Ecto neural progenitor cell (in vitro differentiated cells): ENCODE measurements around the gene RBCK1.
A peak's percentile ranks its signal among the peaks of the same experiment; 100 is the strongest.

Experiments
- DNase-seq: peaks from one replicate; pipeline ENCODE4 v3.0.0-alpha.2; 2018; ENCODE audit warnings: low spot score

The RBCK1 gene

GRCh38 chr20:399182-399707, 8.9 kb upstream of the RBCK1 start:
- no peak for DNase-seq

- no peak for DNase-seq
Measured at GRCh38 chr20:400128-400453, 8.0 kb upstream of the RBCK1 start.

- DNase-seq, result no peak
Measured at GRCh38 chr20:400454-401275, 7.4 kb upstream of the RBCK1 start.

- no peak for DNase-seq
Measured at GRCh38 chr20:401682-402495, 6.2 kb upstream of the RBCK1 start.

GRCh38 chr20:402496-402885, 5.6 kb upstream of the RBCK1 start:
- no peak for DNase-seq

GRCh38 chr20:402898-403581, 5.1 kb upstream of the RBCK1 start:
- no peak for DNase-seq

GRCh38 chr20:403582-403957, 4.5 kb upstream of the RBCK1 start:
- DNase-seq, result no peak

- DNase-seq, result no peak
Measured at GRCh38 chr20:404088-404487, 4.0 kb upstream of the RBCK1 start.

- no peak for DNase-seq
Measured at GRCh38 chr20:406200-407132, 1.6 kb upstream of the RBCK1 start.

- peak; percentile 90 for DNase-seq
Measured at GRCh38 chr20:407133-407952, 756 bp upstream of the RBCK1 start.

- DNase-seq, result no peak
Measured at GRCh38 chr20:408843-409696, 971 bp downstream of the RBCK1 start.

- no peak for DNase-seq
Measured at GRCh38 chr20:409697-410559, 1.8 kb downstream of the RBCK1 start.

- DNase-seq, result no peak
Measured at GRCh38 chr20:412081-412480, 4.0 kb downstream of the RBCK1 start.

- DNase-seq, result no peak
Measured at GRCh38 chr20:414161-414560, 6.1 kb downstream of the RBCK1 start.

- DNase-seq, result no peak
Measured at GRCh38 chr20:415820-416322, 7.8 kb downstream of the RBCK1 start.

GRCh38 chr20:416950-417800, 9.1 kb downstream of the RBCK1 start:
- DNase-seq, result no peak

GRCh38 chr20:417801-418342, 9.8 kb downstream of the RBCK1 start:
- no peak for DNase-seq
